ENCODE results near the gene RTKN2.

Gene RTKN2

DNA sequence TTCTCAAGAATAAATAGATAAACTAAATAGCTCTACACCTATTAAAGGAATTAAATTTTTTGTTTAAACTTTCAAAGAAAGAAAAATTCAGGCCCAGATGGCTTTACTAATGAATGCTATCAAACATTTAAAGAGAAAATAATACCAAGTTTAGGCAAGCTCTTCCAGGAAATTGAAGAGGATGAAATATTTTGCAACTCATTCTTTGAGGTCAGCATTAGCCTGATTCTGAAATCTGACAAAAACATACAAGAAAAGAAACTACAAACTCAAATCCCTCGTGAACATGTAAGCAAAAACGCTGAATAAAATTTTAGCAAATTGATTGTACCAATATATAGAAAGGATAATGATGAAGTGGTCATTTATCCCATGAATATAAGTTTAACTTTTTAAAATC, 93.4 kb downstream of the RTKN2 start:
- DNase-seq (ENCODE audit: low read depth in 2 of 2): no peak

DNA sequence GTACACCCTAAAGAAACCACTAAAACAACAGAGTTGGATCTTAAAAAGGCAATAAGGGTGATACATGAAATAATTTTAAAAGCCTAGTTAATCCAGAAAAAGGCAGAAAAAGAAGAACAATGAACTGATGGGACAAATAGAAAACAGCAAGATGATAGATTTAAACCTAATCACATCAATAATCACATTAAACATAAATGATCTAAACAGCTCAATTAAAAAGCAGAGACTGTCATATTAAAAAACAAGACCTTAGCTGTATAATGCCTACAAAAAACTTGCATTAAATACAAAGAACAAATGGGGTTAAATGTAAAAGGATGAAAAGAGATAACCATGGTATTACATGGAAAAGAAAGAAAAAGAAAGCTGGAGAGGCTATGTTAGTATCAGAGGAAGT, 96.2 kb downstream of the RTKN2 start:
- no peak for DNase-seq (ENCODE audit: low read depth in 2 of 2)

DNA sequence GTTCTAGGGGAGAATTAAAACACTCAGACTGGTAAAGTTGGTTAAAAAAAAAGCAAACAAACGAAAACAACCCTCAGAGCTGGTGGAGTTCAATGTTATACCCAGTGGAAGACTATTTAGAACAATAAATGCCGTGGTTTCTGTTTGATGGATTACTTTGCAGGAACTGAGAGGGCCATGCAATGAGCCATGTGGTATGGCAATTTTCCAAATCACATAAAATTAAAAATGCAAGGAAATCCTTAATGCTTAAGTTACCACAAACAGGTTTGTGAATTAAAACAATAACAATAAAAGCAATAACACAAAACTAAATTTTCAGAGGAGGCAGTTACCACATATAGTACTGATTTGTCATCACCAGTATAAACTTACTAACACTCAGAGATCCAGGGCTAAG, 96.9 kb downstream of the RTKN2 start:
- peak; percentile 56 to 63 for DNase-seq (ENCODE audit: low read depth in 2 of 2)

DNA sequence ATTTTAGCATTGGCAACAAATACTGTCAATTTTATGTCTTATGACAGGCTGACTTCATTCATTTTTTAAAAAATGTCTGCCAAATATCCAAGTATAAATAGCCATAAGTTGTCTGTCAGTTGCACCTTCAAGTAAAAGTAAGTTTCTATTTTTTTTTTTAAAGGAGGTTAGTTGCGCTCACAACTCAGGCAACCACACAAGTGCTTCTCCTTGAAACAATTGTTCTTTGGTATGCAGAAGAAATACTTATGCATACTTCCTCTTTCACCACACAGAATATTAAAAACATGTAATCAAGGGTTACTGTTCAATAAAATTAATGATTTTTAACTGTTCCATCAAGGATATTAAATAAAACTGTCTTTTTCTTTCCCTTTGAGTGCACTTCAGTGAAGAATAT, 97.9 kb downstream of the RTKN2 start:
- DNase-seq (ENCODE audit: low read depth in 2 of 2): no peak

GRCh38 chr10:62166331-62167131, 102.1 kb downstream of the RTKN2 start:
- DNase-seq (ENCODE audit: low read depth in 2 of 2): peak; percentile 85 to 86

GRCh38 chr10:62165803-62166202, 102.8 kb downstream of the RTKN2 start:
- no peak for DNase-seq (ENCODE audit: low read depth in 2 of 2)

DNA sequence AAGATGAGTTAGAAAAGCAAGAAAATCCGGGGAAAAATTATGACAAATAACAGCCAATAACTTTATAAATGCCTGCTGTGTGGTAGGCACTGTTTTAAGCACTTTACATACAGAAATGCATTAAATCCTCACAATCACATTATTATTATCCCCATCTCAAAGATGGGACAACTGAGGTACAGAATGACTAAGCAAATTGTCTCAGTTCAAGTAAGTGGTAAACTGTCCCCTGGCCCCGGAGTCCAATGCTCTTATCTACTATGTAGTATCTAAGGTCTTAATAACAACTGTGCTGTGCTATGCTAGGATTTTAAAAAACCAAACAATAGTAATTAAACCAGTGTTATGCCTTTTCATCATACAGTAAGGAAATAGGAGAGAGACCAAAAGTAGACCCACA, 105.6 kb downstream of the RTKN2 start:
- no peak for DNase-seq (ENCODE audit: low read depth in 2 of 2)

GRCh38 chr10:62162261-62162981, 106.2 kb downstream of the RTKN2 start:
- no peak for DNase-seq (ENCODE audit: low read depth in 2 of 2)

DNA sequence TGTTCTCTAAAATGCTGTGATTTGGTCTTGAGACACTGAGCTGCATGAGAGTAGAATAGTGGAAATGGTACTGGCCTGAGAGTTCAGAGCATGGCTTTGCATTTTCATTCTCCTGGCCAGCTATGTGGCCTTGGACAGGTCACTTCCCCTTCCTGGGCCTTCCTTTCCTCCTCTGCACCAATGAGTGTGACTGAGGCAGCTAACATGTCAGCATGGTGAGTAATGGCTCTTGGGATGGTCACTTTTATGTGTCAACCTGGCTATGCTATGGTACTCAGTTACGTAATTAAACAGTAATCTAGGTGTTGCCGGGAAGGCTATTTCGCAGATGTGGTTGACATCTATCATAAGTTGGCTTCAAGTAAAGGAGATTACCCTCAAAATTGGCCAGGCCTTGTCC, 109.3 kb downstream of the RTKN2 start:
- no peak for DNase-seq (ENCODE audit: low read depth in 2 of 2)

- DNase-seq (ENCODE audit: low read depth in 2 of 2): no peak
Measured at GRCh38 chr10:62157601-62158000, 111.0 kb downstream of the RTKN2 start.

DNA sequence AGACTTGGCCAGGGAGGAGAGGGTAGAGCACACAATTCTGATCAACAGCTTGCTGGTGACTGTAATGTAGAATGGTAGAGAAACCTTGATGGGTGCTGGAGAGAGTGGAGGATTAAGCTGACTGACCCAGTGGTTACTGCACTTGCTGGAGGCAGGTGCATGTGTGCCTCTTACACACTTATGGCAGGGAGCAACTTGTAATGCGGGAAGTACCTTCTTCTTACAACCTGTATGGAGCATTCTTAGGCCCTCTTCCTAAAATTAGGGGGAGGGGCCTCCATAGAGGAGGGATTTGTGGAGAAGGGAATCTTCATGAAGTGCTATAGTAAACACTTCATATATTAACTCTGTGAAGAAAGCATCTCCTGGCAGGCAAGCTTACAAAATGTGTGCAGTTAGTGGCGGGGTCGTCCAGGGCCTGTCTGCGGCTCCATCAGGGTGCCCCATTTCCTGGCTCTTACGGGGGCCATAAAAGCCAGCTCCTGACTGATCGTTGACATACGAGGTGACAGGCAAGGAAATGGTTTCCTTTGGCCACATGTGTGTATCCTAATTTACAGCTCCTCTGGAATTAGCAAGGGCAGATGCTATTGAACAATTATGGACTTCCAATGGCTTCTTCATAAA, 113.5 kb downstream of the RTKN2 start:
- no peak for DNase-seq (ENCODE audit: low read depth in 2 of 2)

DNA sequence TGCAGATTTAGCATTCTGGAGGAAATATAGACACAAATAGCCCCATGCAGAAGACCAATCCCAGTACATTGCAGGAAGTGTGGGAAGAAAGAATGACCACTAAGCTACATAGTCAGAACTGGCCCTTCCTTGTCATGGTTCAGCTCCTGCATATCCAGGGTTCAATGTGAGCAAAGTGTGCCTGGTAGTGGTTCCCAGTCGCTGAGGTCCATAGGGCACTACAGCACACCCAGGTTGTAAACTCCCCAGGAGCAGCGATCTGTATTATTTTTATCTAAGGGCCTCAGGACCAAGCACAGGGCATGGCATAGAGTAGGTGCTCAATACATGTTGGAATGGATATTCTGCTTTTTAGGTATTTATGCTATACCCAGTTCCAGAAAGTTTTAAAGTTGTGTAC, 114.4 kb downstream of the RTKN2 start:
- no peak for DNase-seq (ENCODE audit: low read depth in 2 of 2)

- DNase-seq (ENCODE audit: low read depth in 2 of 2): peak in 1 of 2 experiments; percentile 28
Measured at GRCh38 chr10:62153191-62153590, 115.5 kb downstream of the RTKN2 start.

- no peak for DNase-seq (ENCODE audit: low read depth in 2 of 2)
Measured at GRCh38 chr10:62149621-62150020, 119.0 kb downstream of the RTKN2 start.

- no peak for DNase-seq (ENCODE audit: low read depth in 2 of 2)
Measured at GRCh38 chr10:62148155-62148554, 120.5 kb downstream of the RTKN2 start.

DNA sequence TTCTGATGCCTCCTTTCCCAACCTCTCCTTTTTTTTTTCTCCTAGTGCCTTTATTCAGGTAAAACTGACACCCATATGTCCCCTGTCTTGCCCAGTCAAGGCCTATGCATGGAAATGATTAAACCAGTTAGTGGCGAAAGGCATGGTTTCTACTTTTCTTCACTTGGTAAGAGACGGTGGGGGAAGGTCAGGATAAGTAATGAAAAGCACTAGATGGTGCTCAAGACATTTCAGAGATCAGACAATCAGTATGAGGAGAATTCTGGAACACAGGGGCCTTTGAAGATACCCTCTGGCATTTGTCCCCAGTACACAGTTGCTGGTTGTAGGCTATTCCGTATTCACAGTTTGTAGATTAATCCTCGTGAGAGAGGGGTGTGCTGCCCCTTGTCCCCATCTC, 121.2 kb downstream of the RTKN2 start:
- no peak for DNase-seq (ENCODE audit: low read depth in 2 of 2)

- peak; percentile 37 to 56 for DNase-seq (ENCODE audit: low read depth in 2 of 2)
Measured at GRCh38 chr10:62136931-62137330, 131.7 kb downstream of the RTKN2 start.

GRCh38 chr10:62133618-62134017, 135.0 kb downstream of the RTKN2 start:
- no peak for DNase-seq (ENCODE audit: low read depth in 2 of 2)

Measured in fibroblast of skin of left quadriceps (primary cell).